DMS53 treated with DMSO at 0.1 percent for 48 hours (cell line): ENCODE measurements around the gene BZW1.
"Not testable (repeated sequence)": the region's sequence is repeated elsewhere in the genome, so short reads cannot be mapped to it uniquely, and the experiment has no call there.

Experiments used
- DNase-seq: peaks from one replicate; lab custom pipeline; 2025; ENCODE audit not compliant: unreplicated experiment; lab: John Stamatoyannopoulos, UW

Gene BZW1

GRCh38 chr2:200790185-200790584 lies 21.5 kb upstream of the BZW1 start:
- DNase-seq: no peak

GRCh38 chr2:200791905-200792304 lies 19.8 kb upstream of the BZW1 start:
- DNase-seq: no peak

DNA sequence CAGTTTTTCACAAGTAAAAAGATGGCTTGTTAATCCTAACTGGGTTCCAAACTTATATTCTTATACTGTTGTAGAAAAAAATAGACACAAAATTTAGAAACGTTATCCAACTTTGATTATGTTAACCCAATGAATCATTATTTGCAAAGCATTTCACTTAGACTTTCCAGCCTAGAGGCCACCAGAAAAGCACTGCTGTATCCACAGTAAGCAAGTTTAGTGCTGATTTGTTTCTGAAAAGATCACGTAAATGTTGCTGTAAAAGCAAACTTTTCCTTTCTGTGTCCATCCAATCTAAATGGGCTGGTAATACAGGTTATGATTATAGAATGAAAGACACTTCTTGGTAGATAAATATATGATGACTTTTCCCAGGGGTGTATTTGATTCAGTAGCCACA lies 17.6 kb upstream of the BZW1 start:
- no peak for DNase-seq

- no peak for DNase-seq
Observed at GRCh38 chr2:200795028-200795440, 16.7 kb upstream of the BZW1 start.

DNA sequence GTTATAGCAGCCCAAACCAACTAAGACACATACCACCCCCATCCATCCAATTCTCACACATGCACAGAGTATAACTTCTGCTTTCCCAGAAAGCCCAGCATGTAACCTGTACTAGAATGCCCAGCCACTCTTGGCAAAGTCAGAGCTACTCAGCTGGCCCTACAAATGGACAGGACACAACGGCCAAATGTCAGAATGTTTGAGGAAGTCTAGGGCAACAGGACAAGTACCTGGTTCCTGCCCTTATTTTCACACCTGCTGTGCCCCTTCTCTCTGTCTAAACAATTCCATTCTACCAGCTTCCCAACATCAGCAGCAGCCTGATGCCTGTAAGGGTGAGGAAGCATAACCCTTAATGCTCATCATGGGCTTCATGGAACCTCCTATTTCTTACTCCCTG lies 15.1 kb upstream of the BZW1 start:
- DNase-seq: peak; percentile 88

DNA sequence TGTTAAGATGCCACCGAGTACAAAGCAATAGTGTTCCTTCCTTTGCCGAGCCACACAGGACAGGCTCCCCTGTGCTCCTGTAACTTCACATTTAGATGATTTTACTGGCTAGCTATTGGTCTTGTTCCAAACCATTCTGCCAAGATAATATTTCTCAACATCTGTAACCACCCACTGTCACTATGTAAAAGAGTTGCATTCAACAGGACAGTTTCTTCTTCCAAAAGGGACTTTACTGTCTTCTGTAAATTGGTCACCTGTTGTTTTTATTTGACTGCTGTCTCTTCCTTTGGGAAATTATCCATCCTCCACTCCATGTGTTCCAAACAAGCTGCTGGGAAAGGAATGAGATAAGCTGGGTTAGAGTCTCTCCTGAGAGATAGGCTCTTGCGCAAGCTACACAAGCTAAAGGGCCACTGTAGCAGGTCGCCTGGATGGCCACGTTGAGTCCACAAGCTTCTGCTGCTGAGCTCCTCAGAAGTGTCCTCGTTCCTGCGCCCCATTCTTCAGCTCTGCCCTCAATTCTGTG lies 14.4 kb upstream of the BZW1 start:
- no peak for DNase-seq

DNA sequence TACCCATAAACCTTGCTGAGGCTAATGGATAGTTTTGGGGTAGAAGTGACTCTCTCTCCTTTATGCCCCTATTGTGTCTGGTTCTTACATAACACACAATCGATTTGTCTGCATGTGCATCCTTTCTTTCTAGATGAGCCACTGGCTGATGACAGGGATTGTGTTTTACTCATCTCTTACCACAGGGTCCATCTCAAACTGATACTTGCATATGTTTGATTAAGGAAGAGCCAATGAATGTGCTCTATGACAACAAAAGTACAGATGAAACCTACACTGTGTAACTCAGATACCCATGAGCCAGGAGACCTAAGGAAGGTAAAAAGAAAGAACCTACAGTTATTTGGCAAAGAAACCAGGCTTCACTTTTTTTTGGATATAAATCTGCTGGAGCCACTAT lies 13.2 kb upstream of the BZW1 start:
- DNase-seq: no peak

GRCh38 chr2:200800458-200800857 lies 11.3 kb upstream of the BZW1 start:
- DNase-seq: no peak

- not testable (repeated sequence) for DNase-seq
Observed at GRCh38 chr2:200801431-200801830, 10.3 kb upstream of the BZW1 start.

DNA sequence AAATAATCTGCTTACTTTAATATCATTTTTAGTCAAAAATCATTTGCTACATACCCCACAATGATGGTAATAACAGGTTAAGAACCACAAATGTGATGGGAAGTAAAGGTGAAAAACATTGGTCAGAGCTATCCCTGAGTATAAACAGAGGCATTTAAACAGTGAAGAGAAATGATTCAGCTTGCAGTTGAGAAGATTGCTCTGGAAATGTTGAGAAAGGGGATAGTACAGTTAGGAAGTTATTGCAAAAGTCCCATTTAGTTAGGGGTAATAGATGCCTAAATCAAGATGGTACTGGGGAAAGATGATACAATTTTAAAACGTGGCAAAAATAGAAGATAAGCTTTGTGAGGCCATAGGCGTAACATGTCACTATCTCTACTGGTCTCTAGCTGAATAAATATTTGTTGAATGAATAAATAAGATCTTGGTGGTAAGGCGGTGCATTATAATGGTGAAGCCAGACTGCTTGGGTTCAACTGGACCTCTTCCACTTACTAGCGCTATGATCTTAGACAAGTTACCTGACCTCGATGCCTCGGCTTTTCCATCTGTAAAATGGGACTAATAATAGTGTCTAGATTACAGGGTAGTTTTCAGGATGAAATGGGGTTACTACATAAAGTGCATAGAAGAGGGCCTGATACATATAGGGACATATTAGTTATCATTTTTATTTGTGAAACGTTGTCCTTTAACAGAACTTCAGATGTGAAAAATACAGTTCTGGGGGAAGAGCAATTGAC lies 2.0 kb upstream of the BZW1 start:
- DNase-seq: no peak

DNA sequence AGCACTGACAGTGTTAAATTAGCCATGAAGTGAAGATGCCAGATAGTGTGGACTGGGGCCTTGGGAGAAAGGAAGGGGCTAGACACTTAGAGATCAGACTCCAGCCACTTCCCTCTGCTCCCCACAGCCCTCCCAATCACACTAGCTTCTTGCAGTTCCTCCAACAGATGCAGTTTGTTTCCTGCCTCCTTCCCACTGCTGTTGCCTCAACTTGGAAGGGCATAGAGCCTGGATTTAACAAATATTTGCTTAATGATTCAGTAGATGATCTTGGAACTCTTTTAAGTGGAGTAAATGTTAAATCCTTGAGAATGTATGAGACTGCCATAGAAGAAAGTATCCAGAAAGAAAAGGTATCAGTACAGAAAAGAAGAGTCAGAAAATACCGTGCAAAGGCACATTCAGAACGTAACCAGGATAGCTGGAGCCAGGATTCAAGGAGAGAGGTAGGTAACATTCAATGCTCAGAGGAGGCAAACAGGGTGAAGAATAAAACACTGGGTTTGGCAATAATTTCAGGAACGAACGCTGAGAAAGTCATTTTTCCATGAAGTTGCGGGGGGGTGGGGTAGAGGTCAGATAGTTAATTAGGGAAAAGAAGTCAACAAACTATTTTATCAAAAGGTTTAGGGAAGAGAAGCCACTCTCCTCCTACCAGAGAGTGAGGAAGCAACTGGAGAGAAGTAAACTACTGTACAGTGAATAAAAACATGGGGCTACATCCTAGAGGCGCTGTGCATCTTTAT lies 1.3 kb upstream of the BZW1 start:
- DNase-seq: peak; percentile 42

- DNase-seq: no peak
Observed at GRCh38 chr2:200810998-200811332, 745 bp upstream of the BZW1 start.

- peak; percentile 61 for DNase-seq
Observed at GRCh38 chr2:200812122-200813022, 662 bp downstream of the BZW1 start.

- DNase-seq: no peak
Observed at GRCh38 chr2:200814276-200814815, 2.6 kb downstream of the BZW1 start.

- no peak for DNase-seq
Observed at GRCh38 chr2:200814917-200815316, 3.2 kb downstream of the BZW1 start.

DNA sequence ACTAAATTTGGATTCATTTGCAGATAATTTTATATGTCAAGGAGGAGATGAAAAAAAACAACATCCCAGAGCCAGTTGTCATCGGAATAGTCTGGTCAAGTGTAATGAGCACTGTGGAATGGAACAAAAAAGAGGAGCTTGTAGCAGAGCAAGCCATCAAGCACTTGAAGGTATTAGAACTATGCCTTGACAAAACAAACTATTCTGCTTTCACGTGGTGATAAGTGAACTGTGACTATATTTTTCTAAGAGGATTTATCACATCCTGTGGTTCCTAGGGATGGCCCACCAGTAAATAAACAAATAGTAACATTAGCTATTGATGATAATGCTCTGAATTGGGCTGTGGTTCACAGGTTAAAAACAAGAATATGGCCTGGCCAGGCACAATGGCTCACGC lies 7.0 kb downstream of the BZW1 start:
- DNase-seq: not testable (repeated sequence)

GRCh38 chr2:200820573-200821234 lies 9.0 kb downstream of the BZW1 start:
- no peak for DNase-seq

- DNase-seq: no peak
Observed at GRCh38 chr2:200821686-200822245, 10.1 kb downstream of the BZW1 start.

- DNase-seq: no peak
Observed at GRCh38 chr2:200828104-200828503, 16.4 kb downstream of the BZW1 start.

- DNase-seq: no peak
Observed at GRCh38 chr2:200828572-200829257, 17.0 kb downstream of the BZW1 start.
